DOHH2 (cell line): ENCODE results near the gene ABTB2.

Source experiments
- H3F3A ChIP-seq: fragments of 200-600 bp; sonication (generic), shearing (Covaris generic); 2 replicates; pipeline ENCODE4 v1.6.0; 2016; ENCODE audit warnings: antibody characterized with exemption, mild to moderate bottlenecking; ENCODE audit not compliant: control insufficient read depth, insufficient read depth
- H3K27ac ChIP-seq: fragments of 200-600 bp; sonication (generic); 2 replicates; pipeline ENCODE4 v1.5.1; 2014; ENCODE audit warnings: low read depth, mild to moderate bottlenecking, low read length, moderate library complexity
- H3K27me3 ChIP-seq: fragments of 200-600 bp; sonication (generic); 2 replicates; pipeline ENCODE4 v1.6.1; 2014; ENCODE audit warnings: mild to moderate bottlenecking, low read length, mixed read lengths; ENCODE audit not compliant: control insufficient read depth
- H3K36me3 ChIP-seq: fragments of 200-600 bp; sonication (generic); 2 replicates; pipeline ENCODE4 v1.6.1; 2014; ENCODE audit warnings: mild to moderate bottlenecking, low read length, moderate library complexity, mixed read lengths; ENCODE audit not compliant: control insufficient read depth
- H3K4me1 ChIP-seq: fragments of 200-600 bp; sonication (generic); 2 replicates; pipeline ENCODE4 v1.6.1; 2014; ENCODE audit warnings: mild to moderate bottlenecking, low read length, mixed read lengths; ENCODE audit not compliant: control insufficient read depth
- H3K4me2 ChIP-seq: fragments of 200-600 bp; sonication (generic); 2 replicates; pipeline ENCODE4 v1.6.0; 2014; ENCODE audit warnings: mild to moderate bottlenecking, low read length, moderate library complexity
- H3K4me3 ChIP-seq: fragments of 200-600 bp; sonication (generic); 2 replicates; pipeline ENCODE4 v1.5.1; 2014; ENCODE audit warnings: mild to moderate bottlenecking, low read length, mixed read lengths
- H3K79me2 ChIP-seq: fragments of 200-600 bp; sonication (generic); 2 replicates; pipeline ENCODE4 v1.6.1; 2014; ENCODE audit warnings: mild to moderate bottlenecking, low read length, mixed read lengths; ENCODE audit not compliant: control insufficient read depth
- H3K9me2 ChIP-seq: fragments of 200-600 bp; sonication (generic); replicated peaks from 2 replicates; pipeline ENCODE4 v1.6.1; 2014; ENCODE audit warnings: mild to moderate bottlenecking, low read length, mixed read lengths; ENCODE audit not compliant: control insufficient read depth
- H3K9me3 ChIP-seq: fragments of 200-600 bp; sonication (generic); 2 replicates; pipeline ENCODE4 v1.6.1; 2014; ENCODE audit warnings: antibody characterized with exemption, low read length, mixed read lengths; ENCODE audit not compliant: control insufficient read depth, insufficient read depth
- H4K20me1 ChIP-seq: fragments of 200-600 bp; sonication (generic); 2 replicates; pipeline ENCODE4 v1.6.0; 2014; ENCODE audit warnings: low read depth, mild to moderate bottlenecking, antibody characterized with exemption, low read length, moderate library complexity; ENCODE audit not compliant: control insufficient read depth, insufficient read depth
- CTCF ChIP-seq: fragments of 200-600 bp; sonication (generic); IDR thresholded peaks from one replicate; pipeline ENCODE4 v1.5.1; 2014; ENCODE audit warnings: antibody characterized with exemption, mild to moderate bottlenecking, low read depth, low read length; ENCODE audit not compliant: poor library complexity, severe bottlenecking
- EZH2phosphoT487 ChIP-seq: fragments of 200-600 bp; sonication (generic); IDR thresholded peaks from 2 replicates; pipeline ENCODE4 v1.6.1; 2017; ENCODE audit warnings: borderline replicate concordance, mild to moderate bottlenecking, antibody characterized with exemption, low read length, moderate library complexity, mixed read lengths

Gene ABTB2

DNA sequence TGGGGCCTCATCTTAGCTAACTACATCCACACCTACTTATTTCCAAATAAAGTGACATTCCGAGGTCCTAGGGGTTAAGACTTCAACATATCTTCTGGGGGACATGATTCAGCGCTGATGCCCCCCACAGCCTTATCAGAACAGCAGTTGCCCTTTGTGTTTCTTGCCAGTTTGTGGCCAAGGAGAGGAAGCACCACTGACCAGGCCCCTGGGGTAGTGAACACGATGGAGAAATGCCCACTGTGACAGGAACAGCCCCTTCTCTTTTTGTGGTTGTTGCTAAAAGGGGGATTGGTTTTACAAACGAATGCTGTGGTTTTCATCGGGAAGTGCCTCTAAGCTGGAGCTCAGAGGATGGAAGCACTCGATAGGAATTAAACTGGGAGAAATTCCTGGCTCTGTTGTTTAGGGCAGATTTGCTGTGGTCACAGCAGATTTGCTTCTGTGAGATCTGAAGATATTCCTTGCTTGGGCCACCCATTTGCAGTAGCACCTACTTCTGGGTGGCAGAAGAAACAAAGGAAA, 88.8 kb downstream of the ABTB2 start:
- Histone ChIP-seq H3K4me1 (no peaks in the 10 kb centered on the region), H4K20me1 (no peaks in the 10 kb centered on the region), H3K27ac (no peak overlapping the region), H3K36me3 (no peaks in the 10 kb centered on the region), H3K4me2 (no peak overlapping the region), H3K9me3 (no peaks in the 10 kb centered on the region), H3K79me2 (no peaks in the 10 kb centered on the region), H3F3A (no peaks in the 10 kb centered on the region), H3K4me3 (no peak overlapping the region), H3K27me3 (peaks cover 6% of the 10 kb centered on the region; the same call in 1 of the 2 replicates), H3K9me2 (no peaks in the 10 kb centered on the region)
- no peak for TF ChIP-seq CTCF

DNA sequence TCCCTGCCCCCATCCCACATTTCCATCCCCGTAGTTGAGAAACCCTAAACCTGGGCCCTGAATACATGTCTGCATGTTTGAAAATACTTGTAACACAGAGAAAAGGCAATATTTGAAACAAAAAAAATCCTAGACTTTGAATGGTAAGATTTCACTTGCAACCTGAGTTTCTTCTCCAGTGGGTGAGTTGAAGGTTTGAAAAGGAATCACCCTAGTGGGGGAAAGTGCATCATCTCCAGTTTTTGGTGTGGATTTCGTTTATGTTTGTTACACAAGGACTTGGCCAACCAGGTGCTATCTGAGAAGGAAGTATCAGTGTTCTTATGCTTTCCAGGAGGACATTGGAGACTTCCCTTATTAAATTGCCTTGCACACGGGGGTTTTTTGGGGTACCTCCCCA, 90.4 kb downstream of the ABTB2 start:
- Histone ChIP-seq H3K27me3 (peaks cover 6% of the 10 kb centered on the region; the same call in 1 of the 2 replicates), H3K4me3 (no peak overlapping the region), H3K4me1 (no peaks in the 10 kb centered on the region), H4K20me1 (no peaks in the 10 kb centered on the region), H3K9me3 (no peaks in the 10 kb centered on the region), H3K27ac (no peak overlapping the region), H3F3A (no peaks in the 10 kb centered on the region), H3K79me2 (no peaks in the 10 kb centered on the region), H3K9me2 (no peaks in the 10 kb centered on the region), H3K36me3 (no peaks in the 10 kb centered on the region), H3K4me2 (no peak overlapping the region)
- no peak for TF ChIP-seq CTCF
- TF ChIP-seq EZH2phosphoT487 = no peak

DNA sequence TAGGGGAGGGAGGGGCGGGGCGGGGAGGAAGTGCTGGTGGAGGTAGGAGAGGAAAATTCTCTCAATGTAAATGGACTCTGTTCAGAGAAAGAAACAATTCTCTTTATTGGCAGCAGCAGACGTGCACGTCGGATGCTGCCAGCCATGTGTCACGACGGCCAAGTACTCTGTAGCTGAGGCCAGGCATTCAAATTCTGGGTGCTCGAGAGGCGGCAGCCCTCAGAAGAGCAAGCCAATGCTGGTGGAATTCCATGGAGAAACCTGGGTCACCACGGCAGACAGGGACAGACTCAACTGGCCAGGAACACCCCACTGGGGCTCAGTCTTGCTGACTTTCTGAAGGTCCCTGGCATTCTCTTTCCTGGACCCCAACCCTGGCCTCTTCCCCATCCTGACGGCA, 90.8 kb downstream of the ABTB2 start:
- Histone ChIP-seq H3K4me2 (no peak overlapping the region), H3K9me2 (no peaks in the 10 kb centered on the region)
- TF ChIP-seq EZH2phosphoT487 (no peak), CTCF (no peak)

More for the DNA sequence above, 90.8 kb downstream of the ABTB2 start:
- Histone ChIP-seq H3K9me3 (no peaks in the 10 kb centered on the region), H3F3A (no peaks in the 10 kb centered on the region), H3K4me1 (no peaks in the 10 kb centered on the region), H3K4me3 (no peak overlapping the region), H3K27ac (no peak overlapping the region), H3K27me3 (peaks cover 6% of the 10 kb centered on the region; the same call in 1 of the 2 replicates), H3K36me3 (no peaks in the 10 kb centered on the region), H4K20me1 (no peaks in the 10 kb centered on the region), H3K79me2 (no peaks in the 10 kb centered on the region)
